Body of pancreas (tissue), 4 donors: Measurements from ENCODE around the gene AHCTF1.
"Not testable (repeated sequence)": the region's sequence is repeated elsewhere in the genome, so short reads cannot be mapped to it uniquely, and the experiment has no call there.

Experiments
- CTCF ChIP-seq, 7 experiments: fragments of 450-650 bp in 4 of 7; fragments of 200-600 bp in 3 of 7; sonication (generic) in 3 of 7; IDR thresholded peaks; one replicate each; pipeline ENCODE4 v1.5.1; 2016 to 2019; ENCODE audit warnings: antibody characterized with exemption in 7 of 7
- POLR2A ChIP-seq, 3 donors: fragments of 450-650 bp; IDR thresholded peaks; one replicate each; pipeline ENCODE4 v1.6.1; 2016; ENCODE audit warnings: antibody characterized with exemption in 3 of 3, mild to moderate bottlenecking in 2 of 3

- not testable (repeated sequence) for TF ChIP-seq POLR2A, CTCF (IDR thresholded peaks at IDR 0.05)
These were observed 46.4 kb downstream of the AHCTF1 start for GRCh38 chr1:246885389-246885788.
